HepG2 (cell line): ENCODE data around the gene DYNC2H1. TPM values are rescaled to one million over a fixed set of nuclear protein-coding genes. Genes with fewer than 3 reads are reported as not detected.

Source experiments
- ATAC-seq: fragments of 200-7000 bp; cut with Tn5 transposase; 3 replicates; pipeline ENCODE4 v1.9.1; 2020; ENCODE audit warnings: mild to moderate bottlenecking, moderate library complexity
- BruUV-seq: library from RNA; stranded (reverse); fragments of 400-500 nt; replicated peaks from 2 replicates; lab custom pipeline; 2021; lab: Mats Ljungman, UMichigan
- CTCF ChIA-PET: fragments of 300-600 bp; formaldehyde crosslinking; extraction: SDS; loops from one replicate; lab custom pipeline; 2021; ENCODE audit warnings: low total read pairs, inconsistent platforms, low intra/inter-chr PET ratio; lab: Yijun Ruan, JAX
- POLR2A ChIA-PET: fragments of 350-600 bp; sonication (Branson Sonifier 250); formaldehyde crosslinking; loops from one replicate; lab custom pipeline; 2020; ENCODE audit warnings: antibody characterized with exemption, inconsistent platforms; lab: Yijun Ruan, JAX
- DNase-seq: peaks from one replicate; pipeline ENCODE4 v3.0.0-alpha.2; 2015; ENCODE audit warnings: low spot score
- FAIRE-seq: peaks from 3 replicates; lab custom pipeline; 2011; peaks lifted over from hg19 to GRCh38; lab: Jason Lieb, UNC
- H2AFZ ChIP-seq: one replicate; pipeline ENCODE4 v1.6.1; 2011; ENCODE audit warnings: low read length, inconsistent platforms
- H3K27ac ChIP-seq: fragments of 300-600 bp; 3 replicates; pipeline ENCODE4 v1.8.0; 2011; ENCODE audit warnings: mixed run types, mild to moderate bottlenecking, mixed read lengths, low read length, inconsistent platforms; ENCODE audit not compliant: insufficient read depth; ENCODE audit errors: extremely low read length
- H3K27me3 ChIP-seq, 2 experiments: fragments of 200-600 bp in 1 of 2; 2 replicates in 1 of 2; 3 replicates in 1 of 2; pipeline versions ENCODE4 v1.6.0 to v1.8.0; 2011; ENCODE audit warnings: low read length in 2 of 2, mild to moderate bottlenecking in 2 of 2, moderate library complexity in 2 of 2, inconsistent platforms in 1 of 2; ENCODE audit not compliant: insufficient read depth in 2 of 2, control insufficient read depth in 1 of 2
- H3K36me3 ChIP-seq, 2 experiments: fragments of 200-600 bp in 1 of 2; replicated peaks in 1 of 2; 2 replicates in 1 of 2; 3 replicates in 1 of 2; pipeline versions ENCODE4 v1.5.1 to v1.8.0; 2011; ENCODE audit warnings: low read length in 2 of 2, inconsistent platforms in 1 of 2; ENCODE audit not compliant: insufficient read depth in 2 of 2, control insufficient read depth in 1 of 2
- H3K4me1 ChIP-seq: 2 replicates; pipeline ENCODE4 v1.5.1; 2012; ENCODE audit warnings: low read length, inconsistent platforms; ENCODE audit not compliant: insufficient read depth
- H3K4me2 ChIP-seq: 2 replicates; pipeline ENCODE4 v1.6.0; 2011; ENCODE audit warnings: low read depth, low read length, inconsistent platforms
- H3K4me3 ChIP-seq, 3 experiments: fragments of 200-600 bp in 1 of 3; sonication (generic), shearing (Covaris generic) in 1 of 3; replicated peaks in 1 of 3; 2 replicates each; pipeline ENCODE4 v1.5.1; 2011 to 2016; ENCODE audit warnings: low read length in 3 of 3, inconsistent platforms in 2 of 3, low read depth in 2 of 3, mild to moderate bottlenecking in 2 of 3, control low read depth in 1 of 3, mixed read lengths in 1 of 3; ENCODE audit not compliant: insufficient read depth in 1 of 3
- H3K79me2 ChIP-seq: one replicate; pipeline ENCODE4 v1.6.1; 2011; ENCODE audit warnings: low read length, inconsistent platforms; ENCODE audit not compliant: insufficient read depth
- H3K9ac ChIP-seq: 2 replicates; pipeline ENCODE4 v1.6.0; 2011; ENCODE audit warnings: mild to moderate bottlenecking, low read depth, low read length, inconsistent platforms; ENCODE audit not compliant: insufficient read depth
- H3K9me3 ChIP-seq: 2 replicates; pipeline ENCODE4 v1.5.1; 2012; ENCODE audit warnings: mild to moderate bottlenecking, low read length
- H4K20me1 ChIP-seq: 2 replicates; pipeline ENCODE4 v1.6.0; 2011; ENCODE audit warnings: inconsistent platforms, mild to moderate bottlenecking, low read length, moderate library complexity; ENCODE audit not compliant: insufficient read depth
- CEBPB ChIP-seq: IDR thresholded peaks from 2 replicates; pipeline ENCODE4 v1.6.1; 2011; ENCODE audit warnings: low read depth, low read length, improper control_type of control experiment, borderline replicate concordance
- CENPT ChIP-seq: sonication (generic); formaldehyde crosslinking; IDR thresholded peaks from 2 replicates; pipeline ENCODE4 v1.8.0; 2022; ENCODE audit warnings: low read depth, mild to moderate bottlenecking, moderate library complexity, missing genetic modification reagents
- MTF2 ChIP-seq: sonication (generic); formaldehyde crosslinking; IDR thresholded peaks from 2 replicates; pipeline ENCODE4 v1.5.0; 2020; ENCODE audit warnings: missing genetic modification reagents, borderline replicate concordance
- ZBTB7A ChIP-seq: sonication (generic); formaldehyde crosslinking; IDR thresholded peaks from 2 replicates; pipeline ENCODE4 v1.8.0; 2022; ENCODE audit warnings: mild to moderate bottlenecking, missing genetic modification reagents
- ZNF282 ChIP-seq: fragments of 450-650 bp; IDR thresholded peaks from 2 replicates; pipeline ENCODE4 v1.6.1; 2018; ENCODE audit not compliant: partially characterized antibody
- ZNF383 ChIP-seq: sonication (generic); formaldehyde crosslinking; IDR thresholded peaks from 2 replicates; pipeline ENCODE4 v1.4.0; 2020; ENCODE audit warnings: missing genetic modification reagents, mild to moderate bottlenecking, borderline replicate concordance
- WGBS: methylation state at CpG from one replicate; pipeline ENCODE4 v1.1.6; 2017; ENCODE audit warnings: low lambda C conversion rate; 5-methylcytosine and 5-hydroxymethylcytosine counted together
- in situ Hi-C: cut with HindIII; loops from 2 replicates; pipeline ENCODE4 v1.10.0; 2017; ENCODE audit warnings: low pct_unique_long_range_greater_than_20kb; ENCODE audit not compliant: extremely low pct_ligation_motif_present
- intact Hi-C: fragments of 100-400 bp; cut with micrococcal nuclease; formaldehyde crosslinking; loops from one replicate; pipeline ENCODE4 v1.10.0; 2022; ENCODE audit not compliant: unreplicated experiment
- polyA plus RNA-seq, 8 experiments: library from polyadenylated mRNA; depleted of rRNA in 3 of 8; stranded (reverse) in 7 of 8; unstranded in 1 of 8; fragments of >200 nt; fragmentation: Illumina TruSeq in 4 of 8; extraction: Trizol in 4 of 8; gene quantifications; 2 replicates each; pipeline versions ENCODE4 v1.2.1 to v1.2.3, GENCODE V29; 2011 to 2016; ENCODE audit warnings: low read depth in 4 of 8, missing spikeins in 1 of 8, mixed read lengths in 1 of 8; ENCODE audit not compliant: insufficient read depth in 1 of 8
- total RNA-seq, 5 experiments: library from RNA; depleted of rRNA; stranded (reverse); fragments of >200 nt; fragmentation: Illumina TruSeq; extraction: Trizol; gene quantifications; 2 replicates each; pipeline ENCODE4 v1.2.3, GENCODE V29; 2016; ENCODE audit warnings: low read depth in 1 of 5
- TF ChIP-seq, protein P1 (sequence below): sonication (generic); formaldehyde crosslinking; IDR thresholded peaks from 2 replicates; pipeline ENCODE4 v1.8.1; 2023; ENCODE audit warnings: mild to moderate bottlenecking, missing genetic modification reagents
- TF ChIP-seq, protein P2 (sequence below): IDR thresholded peaks from 2 replicates; pipeline ENCODE4 v1.6.1; 2016; ENCODE audit warnings: missing biosample characterization, missing genetic modification reagents, low read depth

DYNC2H1 gene
- total and polyA plus RNA-seq, 2 of the 13 experiments (the other 11 are each of a cell fraction or from before 2014, with no cell fraction given), result 0.49 to 0.66 TPM

DNA sequence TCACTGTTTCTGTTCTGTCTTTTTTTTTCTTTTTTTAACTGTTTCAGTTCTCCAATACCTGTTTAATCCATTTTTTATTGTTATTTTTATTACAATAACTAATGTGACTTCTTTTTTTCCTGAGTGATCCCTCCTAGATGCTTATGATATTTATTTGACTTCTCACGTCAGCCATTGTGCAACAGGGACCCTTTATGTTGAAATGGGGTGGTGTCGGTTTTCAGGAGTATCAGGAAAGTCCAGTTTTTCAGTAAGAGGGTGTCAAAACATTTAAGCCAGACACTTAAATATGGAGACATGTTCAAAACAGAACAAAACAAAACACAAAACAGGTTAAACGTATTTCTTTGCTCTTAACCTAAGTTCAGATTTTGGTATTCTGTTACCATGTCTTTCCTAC, 418.8 kb downstream of the DYNC2H1 start:
- H4K20me1 ChIP-seq, result no peaks in the 10 kb centered on the region
- no peak overlapping the region for H3K4me3 ChIP-seq
- in situ Hi-C loops (no loop called here), intact Hi-C loops (no loop called here)
- H3K4me2 ChIP-seq, result no peak overlapping the region
- no peak overlapping the region for H2AFZ ChIP-seq
- ATAC-seq, result no peak
- H3K36me3 ChIP-seq, result no peaks in the 10 kb centered on the region
- no peak for DNase-seq
- no peaks in the 10 kb centered on the region for H3K9me3 ChIP-seq
- no peak overlapping the region for H3K27ac ChIP-seq
- WGBS, result 3% methylated on average over 3 of the region's 3 CpGs
- FAIRE-seq, result no peak
- BruUV-seq, result no TSS peak
- H3K79me2 ChIP-seq, result no peaks in the 10 kb centered on the region
- no peaks in the 10 kb centered on the region for H3K4me1 ChIP-seq
- TF ChIP-seq, protein P1, sequence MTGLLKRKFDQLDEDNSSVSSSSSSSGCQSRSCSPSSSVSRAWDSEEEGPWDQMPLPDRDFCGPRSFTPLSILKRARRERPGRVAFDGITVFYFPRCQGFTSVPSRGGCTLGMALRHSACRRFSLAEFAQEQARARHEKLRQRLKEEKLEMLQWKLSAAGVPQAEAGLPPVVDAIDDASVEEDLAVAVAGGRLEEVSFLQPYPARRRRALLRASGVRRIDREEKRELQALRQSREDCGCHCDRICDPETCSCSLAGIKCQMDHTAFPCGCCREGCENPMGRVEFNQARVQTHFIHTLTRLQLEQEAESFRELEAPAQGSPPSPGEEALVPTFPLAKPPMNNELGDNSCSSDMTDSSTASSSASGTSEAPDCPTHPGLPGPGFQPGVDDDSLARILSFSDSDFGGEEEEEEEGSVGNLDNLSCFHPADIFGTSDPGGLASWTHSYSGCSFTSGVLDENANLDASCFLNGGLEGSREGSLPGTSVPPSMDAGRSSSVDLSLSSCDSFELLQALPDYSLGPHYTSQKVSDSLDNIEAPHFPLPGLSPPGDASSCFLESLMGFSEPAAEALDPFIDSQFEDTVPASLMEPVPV (CRISPR knock-in tag), result no peak
- TF ChIP-seq, protein P2, sequence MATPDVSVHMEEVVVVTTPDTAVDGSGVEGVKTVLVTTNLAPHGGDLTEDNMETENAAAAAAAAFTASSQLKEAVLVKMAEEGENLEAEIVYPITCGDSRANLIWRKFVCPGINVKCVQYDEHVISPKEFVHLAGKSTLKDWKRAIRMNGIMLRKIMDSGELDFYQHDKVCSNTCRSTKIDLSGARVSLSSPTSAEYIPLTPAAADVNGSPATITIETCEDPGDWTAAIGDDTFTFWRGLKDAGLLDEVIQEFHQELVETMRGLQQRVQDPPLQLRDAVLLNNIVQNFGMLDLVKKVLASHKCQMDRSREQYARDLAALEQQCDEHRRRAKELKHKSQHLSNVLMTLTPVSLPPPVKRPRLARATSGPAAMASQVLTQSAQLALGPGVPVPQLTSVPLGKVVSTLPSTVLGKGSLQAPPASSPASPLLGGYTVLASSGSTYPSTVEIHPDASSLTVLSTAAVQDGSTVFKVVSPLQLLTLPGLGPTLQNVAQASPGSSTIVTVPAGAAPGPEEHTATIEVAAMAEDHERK, result no peak
- TF ChIP-seq CEBPB (peak; percentile 58), MTF2 (CRISPR knock-in tag) (no peak), CENPT (CRISPR knock-in tag) (no peak), ZNF383 (CRISPR knock-in tag) (no peak), ZBTB7A (CRISPR knock-in tag) (no peak), ZNF282 (no peak)
- no peaks in the 10 kb centered on the region; a peak in 1 of 5 replicates for H3K27me3 ChIP-seq
- ChIA-PET CTCF (no interaction called here), POLR2A (no interaction called here)
- no peak overlapping the region for H3K9ac ChIP-seq
